NT2/D1 (cell line): ENCODE results near the gene CALML6.

ENCODE experiments used
- YY1 ChIP-seq: IDR thresholded peaks from 2 replicates; pipeline ENCODE4 v1.6.1; 2011; ENCODE audit not compliant: insufficient read length, insufficient read depth
- ZNF274 ChIP-seq: IDR thresholded peaks from 2 replicates; pipeline ENCODE4 v1.6.1; 2011; ENCODE audit warnings: mild to moderate bottlenecking, low read depth, low read length

- TF ChIP-seq YY1 (no peak), ZNF274 (no peak)
Measured at GRCh38 chr1:1948783-1949182, 33.7 kb downstream of the CALML6 start.
